Measurements from ENCODE around the gene CD74. TPM values are rescaled to one million over a fixed set of nuclear protein-coding genes. Genes with fewer than 3 reads are reported as not detected.

The CD74 gene
- total RNA-seq, 1 donor from 2014 or later: 24.9 TPM

- Mint-ChIP-seq H3K36me3 (peaks cover 27% of the 10 kb centered on the region), H3K27me3 (no peaks in the 10 kb centered on the region), H3K9me3 (no peaks in the 10 kb centered on the region), H3K4me1 (ENCODE audit: unreplicated experiment) (peaks cover 7% of the 10 kb centered on the region), H3K4me3 (no peak overlapping the region), H3K27ac (no peak overlapping the region)
- TF ChIP-seq CTCF (conservative IDR thresholded peaks at IDR 0.05): no peak
- no peak for DNase-seq (ENCODE audit: extremely low spot score, unreplicated experiment)
Observed at GRCh38 chr5:150394131-150394530, 18.6 kb downstream of the CD74 start.

- no peak for TF ChIP-seq CTCF (conservative IDR thresholded peaks at IDR 0.05)
- H3K27me3 Mint-ChIP-seq: no peaks in the 10 kb centered on the region
- H3K9me3 Mint-ChIP-seq: no peaks in the 10 kb centered on the region
- H3K36me3 Mint-ChIP-seq: peaks cover 25% of the 10 kb centered on the region
- peaks cover 8% of the 10 kb centered on the region for H3K4me1 Mint-ChIP-seq (ENCODE audit: unreplicated experiment)
- H3K4me3 Mint-ChIP-seq: no peak overlapping the region
- no peak overlapping the region for H3K27ac Mint-ChIP-seq
- DNase-seq (ENCODE audit: extremely low spot score, unreplicated experiment): no peak
Observed at GRCh38 chr5:150393096-150393645, 19.5 kb downstream of the CD74 start.

- peaks cover 25% of the 10 kb centered on the region for H3K36me3 Mint-ChIP-seq
- H3K27ac Mint-ChIP-seq: no peak overlapping the region
- H3K4me3 Mint-ChIP-seq: no peak overlapping the region
Observed at GRCh38 chr5:150392680-150393079, 20.0 kb downstream of the CD74 start.

DNA sequence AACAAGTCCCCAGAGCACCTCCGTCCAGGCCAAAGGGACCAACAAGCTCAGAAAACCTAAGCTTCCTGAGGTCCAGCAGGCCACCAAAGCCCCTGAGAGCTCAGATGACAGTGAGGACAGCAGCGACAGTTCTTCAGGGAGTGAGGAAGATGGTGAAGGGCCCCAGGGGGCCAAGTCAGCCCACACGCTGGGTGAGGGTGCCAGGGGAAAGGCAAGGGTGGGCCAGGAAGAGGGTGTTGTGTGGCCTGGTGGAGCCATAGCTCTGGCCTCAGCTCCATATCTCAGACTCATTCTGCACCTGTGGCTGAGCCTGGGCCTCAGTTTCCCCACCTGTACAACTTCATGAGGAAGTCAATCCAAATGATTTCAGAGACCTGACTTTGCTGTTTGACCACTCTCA lies 20.7 kb downstream of the CD74 start:
- no peaks in the 10 kb centered on the region for H3K27me3 Mint-ChIP-seq
- no peak for DNase-seq (ENCODE audit: extremely low spot score, unreplicated experiment)
- H3K27ac Mint-ChIP-seq: no peak overlapping the region
- H3K36me3 Mint-ChIP-seq: peaks cover 28% of the 10 kb centered on the region
- no peak for TF ChIP-seq CTCF (conservative IDR thresholded peaks at IDR 0.05)
- H3K4me1 Mint-ChIP-seq (ENCODE audit: unreplicated experiment): peaks cover 10% of the 10 kb centered on the region
- H3K9me3 Mint-ChIP-seq: no peaks in the 10 kb centered on the region
- no peak overlapping the region for H3K4me3 Mint-ChIP-seq

More at GRCh38 chr5:150392680-150393079, 20.0 kb downstream of the CD74 start:
- DNase-seq (ENCODE audit: extremely low spot score, unreplicated experiment): no peak
- Mint-ChIP-seq H3K4me1 (ENCODE audit: unreplicated experiment) (peaks cover 8% of the 10 kb centered on the region), H3K27me3 (no peaks in the 10 kb centered on the region), H3K9me3 (no peaks in the 10 kb centered on the region)
- no peak for TF ChIP-seq CTCF (conservative IDR thresholded peaks at IDR 0.05)

GRCh38 chr5:150391064-150391834 lies 21.5 kb downstream of the CD74 start:
- peaks cover 13% of the 10 kb centered on the region for H3K4me1 Mint-ChIP-seq (ENCODE audit: unreplicated experiment)
- H3K9me3 Mint-ChIP-seq: no peaks in the 10 kb centered on the region
- no peak overlapping the region for H3K27ac Mint-ChIP-seq
- H3K36me3 Mint-ChIP-seq: peaks cover 23% of the 10 kb centered on the region
- no peak for DNase-seq (ENCODE audit: extremely low spot score, unreplicated experiment)
- H3K27me3 Mint-ChIP-seq: no peaks in the 10 kb centered on the region
- no peak overlapping the region for H3K4me3 Mint-ChIP-seq
- no peak for TF ChIP-seq CTCF (conservative IDR thresholded peaks at IDR 0.05)
